IMR-90 (cell line): ENCODE results near the gene KIF18B. TPM values are rescaled to one million over a fixed set of nuclear protein-coding genes. Genes with fewer than 3 reads are reported as not detected.

Source experiments
- ATAC-seq: fragments of 200-7000 bp; cut with Tn5 transposase; 2 replicates; pipeline ENCODE4 v1.9.1; 2020; ENCODE audit warnings: low read depth, mild to moderate bottlenecking, moderate library complexity
- BruUV-seq: library from RNA; stranded (reverse); fragments of 400-500 nt; replicated peaks from 2 replicates; lab custom pipeline; 2021; lab: Mats Ljungman, UMichigan
- CTCF ChIA-PET: fragments of 300-600 bp; formaldehyde crosslinking; extraction: SDS; loops from one replicate; lab custom pipeline; 2021; ENCODE audit warnings: antibody characterized with exemption; lab: Yijun Ruan, JAX
- POLR2A ChIA-PET: fragments of 300-600 bp; sonication (Branson Sonifier 250); formaldehyde crosslinking; loops from one replicate; lab custom pipeline; 2022; ENCODE audit warnings: antibody characterized with exemption; ENCODE audit not compliant: unreplicated experiment; lab: Charles Lee
- DNase-seq: peaks from one replicate; pipeline ENCODE4 v3.0.0; 2013
- H2AFZ ChIP-seq: replicated peaks from 2 replicates; pipeline ENCODE3; 2013; ENCODE audit warnings: low read length, mild to moderate bottlenecking; ENCODE audit not compliant: poor library complexity
- H2AK5ac ChIP-seq: 2 replicates; pipeline ENCODE4 v1.6.1; 2013; ENCODE audit warnings: low read depth, low read length, inconsistent platforms
- H2AK9ac ChIP-seq: replicated peaks from 2 replicates; pipeline ENCODE3; 2013; ENCODE audit warnings: mild to moderate bottlenecking, low read depth, low read length, moderate library complexity; ENCODE audit not compliant: poor library complexity
- H2BK120ac ChIP-seq: 2 replicates; pipeline ENCODE4 v1.6.1; 2013; ENCODE audit warnings: low read depth, low read length, inconsistent platforms
- H2BK15ac ChIP-seq: 3 replicates; pipeline ENCODE4 v1.6.1; 2013; ENCODE audit warnings: low read depth, low read length, inconsistent platforms
- H2BK20ac ChIP-seq: 2 replicates; pipeline ENCODE4 v1.6.1; 2013; ENCODE audit warnings: low read depth, mild to moderate bottlenecking, inconsistent platforms, low read length, moderate library complexity
- H2BK5ac ChIP-seq: 2 replicates; pipeline ENCODE4 v1.6.1; 2013; ENCODE audit warnings: mild to moderate bottlenecking, low read depth, low read length, inconsistent platforms; ENCODE audit not compliant: poor library complexity, severe bottlenecking
- H3K14ac ChIP-seq: replicated peaks from 2 replicates; pipeline ENCODE4 v1.6.1; 2013; ENCODE audit warnings: low read depth, low read length, inconsistent platforms
- H3K18ac ChIP-seq: 2 replicates; pipeline ENCODE4 v1.6.1; 2013; ENCODE audit warnings: low read depth, low read length, control low read depth
- H3K23ac ChIP-seq: 2 replicates; pipeline ENCODE4 v1.6.1; 2013; ENCODE audit warnings: low read depth, low read length, inconsistent platforms
- H3K27ac ChIP-seq: 2 replicates; pipeline ENCODE4 v1.5.1; 2013; ENCODE audit warnings: mild to moderate bottlenecking, control low read depth, low read length; ENCODE audit not compliant: insufficient read depth
- H3K27me3 ChIP-seq: 2 replicates; pipeline ENCODE4 v1.6.1; 2013; ENCODE audit warnings: low read length; ENCODE audit not compliant: control insufficient read depth, insufficient read depth
- H3K36me3 ChIP-seq: 2 replicates; pipeline ENCODE4 v1.6.1; 2013; ENCODE audit warnings: low read length, mixed read lengths; ENCODE audit not compliant: control insufficient read depth, insufficient read depth
- H3K4ac ChIP-seq: 2 replicates; pipeline ENCODE4 v1.6.1; 2013; ENCODE audit warnings: low read depth, low read length, inconsistent platforms
- H3K4me1 ChIP-seq: 2 replicates; pipeline ENCODE4 v1.6.1; 2013; ENCODE audit warnings: low read length, mixed read lengths; ENCODE audit not compliant: control insufficient read depth, insufficient read depth
- H3K4me2 ChIP-seq: 2 replicates; pipeline ENCODE4 v1.6.1; 2013; ENCODE audit warnings: low read depth, mild to moderate bottlenecking, control low read depth, low read length, moderate library complexity
- H3K4me3 ChIP-seq: 2 replicates; pipeline ENCODE4 v1.5.1; 2013; ENCODE audit warnings: low read depth, mild to moderate bottlenecking, control low read depth, low read length, moderate library complexity; ENCODE audit not compliant: insufficient read depth
- H3K56ac ChIP-seq: 2 replicates; pipeline ENCODE4 v1.6.1; 2013; ENCODE audit warnings: low read length, inconsistent platforms; ENCODE audit not compliant: insufficient read depth; ENCODE audit errors: extremely low read depth
- H3K79me1 ChIP-seq, 2 experiments: 2 replicates each; pipeline ENCODE4 v1.6.1; 2013; ENCODE audit warnings: low read length in 2 of 2, inconsistent platforms in 1 of 2, low read depth in 1 of 2
- H3K9ac ChIP-seq: 2 replicates; pipeline ENCODE4 v1.6.1; 2013; ENCODE audit warnings: low read depth, low read length, control low read depth
- H3K9me1 ChIP-seq: 2 replicates; pipeline ENCODE4 v1.6.1; 2013; ENCODE audit warnings: low read length, inconsistent platforms; ENCODE audit not compliant: insufficient read depth
- H3K9me3 ChIP-seq: 2 replicates; pipeline ENCODE4 v1.6.1; 2013; ENCODE audit warnings: low read length; ENCODE audit not compliant: control insufficient read depth, insufficient read depth
- H4K20me1 ChIP-seq: 2 replicates; pipeline ENCODE4 v1.6.1; 2013; ENCODE audit warnings: low read length, inconsistent platforms; ENCODE audit not compliant: insufficient read depth
- H4K5ac ChIP-seq: 2 replicates; pipeline ENCODE4 v1.6.1; 2013; ENCODE audit warnings: mild to moderate bottlenecking, low read depth, low read length, control low read depth
- H4K8ac ChIP-seq, 2 experiments: 2 replicates each; pipeline ENCODE4 v1.6.1; 2013; ENCODE audit warnings: low read depth in 2 of 2, low read length in 2 of 2, control low read depth in 1 of 2, inconsistent platforms in 1 of 2
- H4K91ac ChIP-seq: 2 replicates; pipeline ENCODE4 v1.6.1; 2013; ENCODE audit warnings: low read depth, low read length, inconsistent platforms; ENCODE audit not compliant: insufficient read depth
- BHLHE40 ChIP-seq: fragments of 150-350 bp; IDR thresholded peaks from 2 replicates; pipeline ENCODE4 v1.6.1; 2016; ENCODE audit warnings: mild to moderate bottlenecking, low read depth, low read length
- CEBPB ChIP-seq: IDR thresholded peaks from 2 replicates; pipeline ENCODE4 v1.6.1; 2012; ENCODE audit warnings: low read depth, low read length, improper control_type of control experiment
- CHD1 ChIP-seq: IDR thresholded peaks from 2 replicates; pipeline ENCODE4 v1.6.1; 2012; ENCODE audit warnings: low read depth, low read length, improper control_type of control experiment
- CTCF ChIP-seq: conservative IDR thresholded peaks from 2 replicates; pipeline ENCODE4 v1.5.1; 2012; ENCODE audit warnings: mild to moderate bottlenecking, low read depth, low read length, improper control_type of control experiment
- ELK1 ChIP-seq: fragments of 150-350 bp; IDR thresholded peaks from 2 replicates; pipeline ENCODE4 v1.6.1; 2016; ENCODE audit warnings: low read depth, mild to moderate bottlenecking, low read length, moderate library complexity, borderline replicate concordance
- FOS ChIP-seq: fragments of 150-350 bp; IDR thresholded peaks from 2 replicates; pipeline ENCODE4 v1.6.1; 2016; ENCODE audit warnings: low read depth, low read length
- MAFK ChIP-seq: IDR thresholded peaks from 2 replicates; pipeline ENCODE4 v1.6.1; 2012; ENCODE audit warnings: low read depth, low read length, improper control_type of control experiment
- MAZ ChIP-seq: IDR thresholded peaks from 2 replicates; pipeline ENCODE4 v1.6.1; 2012; ENCODE audit warnings: low read depth, mild to moderate bottlenecking, low read length, improper control_type of control experiment, moderate library complexity, borderline replicate concordance
- MXI1 ChIP-seq: IDR thresholded peaks from 2 replicates; pipeline ENCODE4 v1.6.1; 2012; ENCODE audit warnings: low read depth, mild to moderate bottlenecking, low read length, moderate library complexity, borderline replicate concordance
- NFE2L2 ChIP-seq: fragments of 150-350 bp; IDR thresholded peaks from 2 replicates; pipeline ENCODE4 v1.6.1; 2016; ENCODE audit warnings: low read depth, mild to moderate bottlenecking, low read length
- POLR2A ChIP-seq: IDR thresholded peaks from 2 replicates; pipeline ENCODE4 v1.6.1; 2012; ENCODE audit warnings: mild to moderate bottlenecking, low read depth, low read length
- RAD21 ChIP-seq: IDR thresholded peaks from 2 replicates; pipeline ENCODE4 v1.6.1; 2012; ENCODE audit warnings: low read length, improper control_type of control experiment
- RCOR1 ChIP-seq: IDR thresholded peaks from 2 replicates; pipeline ENCODE4 v1.6.1; 2012; ENCODE audit warnings: mild to moderate bottlenecking, low read length, improper control_type of control experiment; ENCODE audit not compliant: insufficient replicate concordance
- RFX5 ChIP-seq: IDR thresholded peaks from 2 replicates; pipeline ENCODE4 v1.8.0; 2012; ENCODE audit warnings: low read depth, mild to moderate bottlenecking, low read length, moderate library complexity
- SMC3 ChIP-seq: fragments of 150-350 bp; IDR thresholded peaks from 2 replicates; pipeline ENCODE4 v1.6.1; 2016; ENCODE audit warnings: low read depth, mild to moderate bottlenecking, antibody characterized with exemption, low read length, moderate library complexity
- USF2 ChIP-seq: fragments of 150-350 bp; IDR thresholded peaks from 2 replicates; pipeline ENCODE4 v1.6.1; 2017; ENCODE audit warnings: mild to moderate bottlenecking, antibody characterized with exemption, low read length, low read depth
- WGBS, 2 experiments: methylation state at CpG; one replicate each; pipeline versions ENCODE4 v1.1.5 to v1.1.7; 2013; ENCODE audit warnings: missing lambda C conversion rate in 2 of 2; ENCODE audit not compliant: insufficient read length in 1 of 2; ENCODE audit errors: extremely low coverage in 2 of 2; 5-methylcytosine and 5-hydroxymethylcytosine counted together
- dilution Hi-C: fragments of 300-500 bp; cut with HindIII; formaldehyde crosslinking; loops from one replicate; pipeline ENCODE4 v1.14.3; 2018; ENCODE audit warnings: low sequenced_read_pairs; ENCODE audit not compliant: unreplicated experiment
- in situ Hi-C: fragments of 300-500 bp; cut with MboI; formaldehyde crosslinking; loops from 3 replicates; pipeline ENCODE4 v1.14.3; 2019; ENCODE audit warnings: low sequenced_read_pairs, inconsistent platforms, mixed read lengths
- intact Hi-C: fragments of 100-400 bp; cut with micrococcal nuclease; formaldehyde crosslinking; loops from 2 replicates; pipeline ENCODE4 v1.10.0; 2022
- polyA plus RNA-seq, 3 experiments: library from polyadenylated mRNA; depleted of rRNA; stranded (reverse); fragments of >200 nt; gene quantifications; 2 replicates each; pipeline ENCODE4 v1.2.3, GENCODE V29; 2012; ENCODE audit warnings: low replicate concordance in 1 of 3
- total RNA-seq: library from RNA; depleted of rRNA; stranded (reverse); fragments of >200 nt; gene quantifications from 2 replicates; pipeline ENCODE4 v1.2.3, GENCODE V29; 2012

KIF18B gene
- total and polyA plus RNA-seq, 2 of the 4 experiments (the other 2 are of a cell fraction), result 1.3 to 16.0 TPM

GRCh38 chr17:44948315-44948795 lies 782 bp upstream of the KIF18B start:
- dilution Hi-C loops, result no loop called here
- POLR2A ChIA-PET, result no interaction called here
- Histone ChIP-seq H3K4me2 (peak overlapping the region; percentile 82), H4K91ac (peak overlapping the region; percentile 90; the same call in 1 of the 2 replicates), H2AFZ (peak overlapping the region; percentile 93), H2AK9ac (peak overlapping the region; percentile 98), H3K14ac (peak overlapping the region; percentile 96), H3K4me3 (peak overlapping the region; percentile 60), H3K56ac (peak overlapping the region; percentile 90; the same call in 1 of the 2 replicates), H3K36me3 (no peaks in the 10 kb centered on the region), H3K79me1 (peaks cover 5 to 21% of the 10 kb centered on the region in 2 experiments; a peak in 2 of 4 replicates), H2BK15ac (peak overlapping the region; percentile 57; the same call in 1 of the 3 replicates), H3K27ac (peak overlapping the region; percentile 84), H3K27me3 (no peaks in the 10 kb centered on the region), H3K9me1 (no peaks in the 10 kb centered on the region; the same call in 1 of the 2 replicates), H4K20me1 (no peaks in the 10 kb centered on the region), H4K5ac (peak overlapping the region; percentile 92), H4K8ac (peak overlapping the region; percentile 98 to 99), H2BK5ac (peak overlapping the region; percentile 82), H3K4ac (peak overlapping the region; percentile 90), H2BK20ac (no peak overlapping the region), H3K4me1 (peaks cover 2% of the 10 kb centered on the region; the same call in 1 of the 2 replicates), H3K9me3 (no peaks in the 10 kb centered on the region), H2BK120ac (peak overlapping the region; percentile 57), H2AK5ac (peak overlapping the region; percentile 96), H3K23ac (peak overlapping the region; percentile 96; the same call in 1 of the 2 replicates), H3K9ac (peak overlapping the region; percentile 86), H3K18ac (no peak overlapping the region)
- BruUV-seq, result no TSS peak
- in situ Hi-C loops, result no loop called here
- CTCF ChIA-PET, result no interaction called here
- ATAC-seq, result no peak
- no peak for TF ChIP-seq RFX5
- TF ChIP-seq MAZ, result no peak
- TF ChIP-seq MXI1, result no peak
- no peak for TF ChIP-seq ELK1
- TF ChIP-seq SMC3, result no peak
- TF ChIP-seq RAD21, result no peak
- TF ChIP-seq BHLHE40, result no peak
- no peak for TF ChIP-seq CHD1
- no peak for TF ChIP-seq RCOR1
- no peak for TF ChIP-seq CEBPB
- no peak for TF ChIP-seq POLR2A
- TF ChIP-seq CTCF, result no peak
- no peak for TF ChIP-seq NFE2L2
- no peak for TF ChIP-seq MAFK
- TF ChIP-seq USF2, result no peak
- TF ChIP-seq FOS, result no peak
- no CpG with 5 or more reads among the region's 7 CpGs for WGBS, 2 experiments
- intact Hi-C loops, result no loop called here
- no peak for DNase-seq
